Breast epithelium (tissue), 3 donors: ENCODE measurements around the gene INSC.

ENCODE experiments used
- POLR2A ChIP-seq: fragments of 450-650 bp; IDR thresholded peaks from one replicate; pipeline ENCODE4 v1.6.1; 2016; ENCODE audit warnings: antibody characterized with exemption, mild to moderate bottlenecking, moderate library complexity
- POLR2AphosphoS5 ChIP-seq, 3 donors: sonication (generic); formaldehyde crosslinking; IDR thresholded peaks; one replicate each; pipeline ENCODE4 v1.6.1; 2017; ENCODE audit warnings: antibody characterized with exemption in 3 of 3
- TF ChIP-seq, protein P1 (sequence below), 3 donors: fragments of 450-650 bp; IDR thresholded peaks; one replicate each; pipeline ENCODE4 v1.5.1; 2016 to 2017; ENCODE audit warnings: antibody characterized with exemption in 3 of 3, mild to moderate bottlenecking in 3 of 3, moderate library complexity in 3 of 3

GRCh38 chr11:15109602-15110001, 5.1 kb upstream of the INSC start:
- no peak for TF ChIP-seq POLR2AphosphoS5 (IDR thresholded peaks at IDR 0.05)
- TF ChIP-seq, protein P1, sequence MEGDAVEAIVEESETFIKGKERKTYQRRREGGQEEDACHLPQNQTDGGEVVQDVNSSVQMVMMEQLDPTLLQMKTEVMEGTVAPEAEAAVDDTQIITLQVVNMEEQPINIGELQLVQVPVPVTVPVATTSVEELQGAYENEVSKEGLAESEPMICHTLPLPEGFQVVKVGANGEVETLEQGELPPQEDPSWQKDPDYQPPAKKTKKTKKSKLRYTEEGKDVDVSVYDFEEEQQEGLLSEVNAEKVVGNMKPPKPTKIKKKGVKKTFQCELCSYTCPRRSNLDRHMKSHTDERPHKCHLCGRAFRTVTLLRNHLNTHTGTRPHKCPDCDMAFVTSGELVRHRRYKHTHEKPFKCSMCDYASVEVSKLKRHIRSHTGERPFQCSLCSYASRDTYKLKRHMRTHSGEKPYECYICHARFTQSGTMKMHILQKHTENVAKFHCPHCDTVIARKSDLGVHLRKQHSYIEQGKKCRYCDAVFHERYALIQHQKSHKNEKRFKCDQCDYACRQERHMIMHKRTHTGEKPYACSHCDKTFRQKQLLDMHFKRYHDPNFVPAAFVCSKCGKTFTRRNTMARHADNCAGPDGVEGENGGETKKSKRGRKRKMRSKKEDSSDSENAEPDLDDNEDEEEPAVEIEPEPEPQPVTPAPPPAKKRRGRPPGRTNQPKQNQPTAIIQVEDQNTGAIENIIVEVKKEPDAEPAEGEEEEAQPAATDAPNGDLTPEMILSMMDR (IDR thresholded peaks at IDR 0.05): no peak
- no peak for TF ChIP-seq POLR2A
